ENCODE results near the gene SRXN1.
"Not testable (repeated sequence)": the region's sequence is repeated elsewhere in the genome, so short reads cannot be mapped to it uniquely, and the experiment has no call there.

The SRXN1 gene

GRCh38 chr20:653590-654416 lies 803 bp upstream of the SRXN1 start:
- DNase-seq: no peak

- no peak for DNase-seq
Observed at GRCh38 chr20:652615-653109, 338 bp downstream of the SRXN1 start.

- DNase-seq: no peak
Observed at GRCh38 chr20:651713-652614, 1.0 kb downstream of the SRXN1 start.

GRCh38 chr20:650954-651353 lies 2.0 kb downstream of the SRXN1 start:
- no peak for DNase-seq

- no peak for DNase-seq
Observed at GRCh38 chr20:650281-650680, 2.7 kb downstream of the SRXN1 start.

GRCh38 chr20:647479-648019 lies 5.5 kb downstream of the SRXN1 start:
- no peak for DNase-seq

- no peak for DNase-seq
Observed at GRCh38 chr20:646868-647233, 6.1 kb downstream of the SRXN1 start.

- DNase-seq: no peak
Observed at GRCh38 chr20:646107-646867, 6.7 kb downstream of the SRXN1 start.

GRCh38 chr20:645318-646106 lies 7.5 kb downstream of the SRXN1 start:
- no peak for DNase-seq

- DNase-seq: no peak
Observed at GRCh38 chr20:644692-645317, 8.2 kb downstream of the SRXN1 start.

- DNase-seq: no peak
Observed at GRCh38 chr20:642398-643174, 10.4 kb downstream of the SRXN1 start.

GRCh38 chr20:642013-642397 lies 11.0 kb downstream of the SRXN1 start:
- not testable (repeated sequence) for DNase-seq

- no peak for DNase-seq
Observed at GRCh38 chr20:641516-641875, 11.5 kb downstream of the SRXN1 start.

- DNase-seq: no peak
Observed at GRCh38 chr20:640674-641515, 12.1 kb downstream of the SRXN1 start.

GRCh38 chr20:638579-638978 lies 14.4 kb downstream of the SRXN1 start:
- no peak for DNase-seq

GRCh38 chr20:637559-637958 lies 15.4 kb downstream of the SRXN1 start:
- no peak for DNase-seq

GRCh38 chr20:635893-636338 lies 17.1 kb downstream of the SRXN1 start:
- no peak for DNase-seq

GRCh38 chr20:635028-635892 lies 17.7 kb downstream of the SRXN1 start:
- DNase-seq: no peak

All from NCI-H2107 (cell line).